Left lung (tissue), 10 donors: Measurements from ENCODE around the gene MAP1LC3B2. TPM values are rescaled to one million over a fixed set of nuclear protein-coding genes. Genes with fewer than 3 reads are reported as not detected.
A peak's percentile ranks its signal among the peaks of the same experiment; 100 is the strongest.

Source experiments
- ATAC-seq: fragments of 200-7000 bp; cut with Tn5 transposase; one replicate; pipeline ENCODE4 v1.9.1; 2020; ENCODE audit warnings: moderate library complexity
- DNase-seq, 4 donors: peaks; one replicate each; pipeline ENCODE4 v3.0.0-alpha.2; 2013 to 2020
- H3K27ac ChIP-seq, 2 donors: fragments of 200-600 bp; sonication (generic) in 1 of 2; one replicate each; pipeline versions ENCODE4 v1.5.0 to v1.8.0; 2020 to 2021
- H3K27me3 ChIP-seq, 2 donors: fragments of 200-600 bp; sonication (generic) in 1 of 2; one replicate each; pipeline versions ENCODE4 v1.5.0 to v1.8.0; 2020 to 2021
- H3K36me3 ChIP-seq, 2 donors: fragments of 200-600 bp; sonication (generic) in 1 of 2; one replicate each; pipeline versions ENCODE4 v1.5.0 to v1.8.0; 2020 to 2021
- H3K4me1 ChIP-seq, 2 donors: fragments of 200-600 bp; one replicate each; pipeline ENCODE4 v1.8.0; 2021
- H3K4me3 ChIP-seq, 2 donors: fragments of 200-600 bp; sonication (generic) in 1 of 2; one replicate each; pipeline versions ENCODE4 v1.5.0 to v1.8.0; 2020 to 2021; ENCODE audit warnings: mild to moderate bottlenecking in 1 of 2
- H3K9me3 ChIP-seq, 2 donors: fragments of 200-600 bp; sonication (generic) in 1 of 2; one replicate each; pipeline versions ENCODE4 v1.5.0 to v1.8.0; 2020 to 2021
- CTCF ChIP-seq, 2 donors: fragments of 200-600 bp; sonication (generic) in 1 of 2; IDR thresholded peaks; one replicate each; pipeline versions ENCODE4 v1.5.0 to v1.8.0; 2021; ENCODE audit warnings: antibody characterized with exemption in 2 of 2
- intact Hi-C, 2 donors: fragments of 100-400 bp; cut with DNase I; formaldehyde crosslinking; loops; one replicate each; pipeline versions ENCODE4 v1.11.2 to v1.14.2; 2022
- polyA plus RNA-seq, 6 donors: library from polyadenylated mRNA; unstranded; fragments of 120-200 nt; gene quantifications; one replicate each; pipeline ENCODE4 v1.2.1, GENCODE V29; 2013; ENCODE audit not compliant: insufficient read length in 6 of 6
- total RNA-seq, 2 donors: library from RNA; stranded (reverse); fragmentation: NEBNext Ultra II Directional; extraction: Animal tissue kit (Norgen Biotek cat#: 25700); gene quantifications; one replicate each; pipeline ENCODE4 v1.2.1, GENCODE V29; 2021
- donor health status: DM: no; HTN: yes; CAD: no.
- donor health status: DM: no; HTN: no; CAD: no.

MAP1LC3B2 gene
- total and polyA plus RNA-seq, 8 donors: 1.5 to 10.5 (median 5.5) TPM; not detected in 1

GRCh38 chr12:116540622-116541152, 18.5 kb upstream of the MAP1LC3B2 start:
- no peaks in the 10 kb centered on the region for H3K27me3 ChIP-seq
- H3K36me3 ChIP-seq: no peaks in the 10 kb centered on the region
- TF ChIP-seq CTCF (IDR thresholded peaks at IDR 0.05): no peak
- no peak overlapping the region for H3K27ac ChIP-seq
- ATAC-seq (no peak), DNase-seq (no peak)
- H3K4me1 ChIP-seq: peaks cover 18 to 47% of the 10 kb centered on the region in 2 donors
- no peak overlapping the region for H3K4me3 ChIP-seq
- H3K9me3 ChIP-seq: no peaks in the 10 kb centered on the region
- intact Hi-C loops: no loop called here

- Histone ChIP-seq H3K4me3 (no peak overlapping the region), H3K36me3 (no peaks in the 10 kb centered on the region), H3K27me3 (no peaks in the 10 kb centered on the region), H3K27ac (no peak overlapping the region), H3K9me3 (no peaks in the 10 kb centered on the region), H3K4me1 (peaks cover 18 to 44% of the 10 kb centered on the region in 2 donors)
- intact Hi-C loops: no loop called here
- DNase-seq (no peak), ATAC-seq (no peak)
- TF ChIP-seq CTCF (IDR thresholded peaks at IDR 0.05): no peak
Measured at GRCh38 chr12:116541547-116542344, 17.4 kb upstream of the MAP1LC3B2 start.

- H3K9me3 ChIP-seq: no peaks in the 10 kb centered on the region
- no peaks in the 10 kb centered on the region for H3K36me3 ChIP-seq
- TF ChIP-seq CTCF (IDR thresholded peaks at IDR 0.05): no peak
- H3K27ac ChIP-seq: no peak overlapping the region
- DNase-seq: peak in 1 of 4 donors; percentile 27
- no peaks in the 10 kb centered on the region for H3K27me3 ChIP-seq
- peaks cover 18 to 40% of the 10 kb centered on the region in 2 donors for H3K4me1 ChIP-seq
- ATAC-seq: no peak
- intact Hi-C loops: no loop called here
- no peak overlapping the region for H3K4me3 ChIP-seq
Measured at GRCh38 chr12:116542345-116542956, 16.7 kb upstream of the MAP1LC3B2 start.

GRCh38 chr12:116544656-116545055, 14.5 kb upstream of the MAP1LC3B2 start:
- no peak for TF ChIP-seq CTCF (IDR thresholded peaks at IDR 0.05)
- intact Hi-C loops: no loop called here
- H3K27ac ChIP-seq: no peak overlapping the region
- no peaks in the 10 kb centered on the region for H3K27me3 ChIP-seq
- peaks cover 18 to 31% of the 10 kb centered on the region in 2 donors for H3K4me1 ChIP-seq
- peak; percentile 19 for ATAC-seq
- no peaks in the 10 kb centered on the region for H3K36me3 ChIP-seq
- no peaks in the 10 kb centered on the region for H3K9me3 ChIP-seq
- peak in 2 of 4 donors; percentile 74 to 81 for DNase-seq
- H3K4me3 ChIP-seq: no peak overlapping the region

GRCh38 chr12:116545144-116545543, 14.0 kb upstream of the MAP1LC3B2 start:
- no peak for TF ChIP-seq CTCF (IDR thresholded peaks at IDR 0.05)
- DNase-seq: peak in 1 of 4 donors; percentile 28
- no peak for ATAC-seq
- Histone ChIP-seq H3K36me3 (no peaks in the 10 kb centered on the region), H3K4me3 (no peak overlapping the region), H3K27me3 (no peaks in the 10 kb centered on the region), H3K4me1 (peaks cover 13 to 26% of the 10 kb centered on the region in 2 donors), H3K27ac (no peak overlapping the region), H3K9me3 (no peaks in the 10 kb centered on the region)
- intact Hi-C loops: no loop called here
